Measurements from ENCODE around the gene GMDS. TPM values are rescaled to one million over a fixed set of nuclear protein-coding genes. Genes with fewer than 3 reads are reported as not detected.

The GMDS gene
- polyA plus RNA-seq, 1 donor, result 60.1 TPM

DNA sequence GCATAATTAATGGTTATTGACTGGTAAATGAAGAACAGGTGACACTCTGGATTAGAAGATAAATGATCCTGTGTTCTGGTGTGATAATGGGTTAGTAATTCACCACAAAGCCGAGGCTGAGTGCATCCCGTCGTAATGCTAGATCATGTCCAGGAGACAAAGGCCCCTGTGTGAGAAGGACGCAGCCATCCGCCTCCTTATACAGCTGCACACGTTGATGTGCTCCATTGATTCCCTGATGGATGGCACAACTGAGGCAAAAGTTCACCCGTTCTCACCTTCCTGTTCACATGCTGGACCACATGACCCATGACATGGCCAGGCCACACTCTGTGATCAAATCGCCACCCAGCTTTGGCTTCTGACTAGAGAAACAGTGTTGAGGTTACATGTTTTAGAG lies 499.6 kb downstream of the GMDS start:
- DNase-seq, result peak; percentile 70

DNA sequence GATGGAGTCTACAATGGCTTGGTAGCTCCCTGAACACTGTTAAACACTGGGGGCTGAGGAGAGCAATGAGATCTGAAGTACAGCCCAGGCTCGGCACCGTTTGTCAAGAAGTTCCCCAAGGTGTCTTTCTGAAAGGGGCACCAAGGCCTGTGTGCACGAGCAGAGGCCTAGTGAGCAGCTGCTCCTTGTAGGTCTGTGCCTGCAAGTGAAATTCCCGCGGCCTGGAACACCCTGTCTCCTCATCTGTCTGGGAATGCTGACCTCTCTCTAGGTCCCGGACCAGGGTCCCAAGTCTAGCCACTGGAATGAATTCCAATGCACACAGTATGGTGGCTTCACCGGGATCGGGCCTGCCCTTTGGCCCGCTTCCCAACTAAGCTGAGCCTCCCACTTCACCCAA lies 500.9 kb downstream of the GMDS start:
- DNase-seq, result no peak

GRCh38 chr6:1739680-1740079 lies 505.7 kb downstream of the GMDS start:
- no peak for DNase-seq

GRCh38 chr6:1739220-1739619 lies 506.2 kb downstream of the GMDS start:
- no peak for DNase-seq

DNA sequence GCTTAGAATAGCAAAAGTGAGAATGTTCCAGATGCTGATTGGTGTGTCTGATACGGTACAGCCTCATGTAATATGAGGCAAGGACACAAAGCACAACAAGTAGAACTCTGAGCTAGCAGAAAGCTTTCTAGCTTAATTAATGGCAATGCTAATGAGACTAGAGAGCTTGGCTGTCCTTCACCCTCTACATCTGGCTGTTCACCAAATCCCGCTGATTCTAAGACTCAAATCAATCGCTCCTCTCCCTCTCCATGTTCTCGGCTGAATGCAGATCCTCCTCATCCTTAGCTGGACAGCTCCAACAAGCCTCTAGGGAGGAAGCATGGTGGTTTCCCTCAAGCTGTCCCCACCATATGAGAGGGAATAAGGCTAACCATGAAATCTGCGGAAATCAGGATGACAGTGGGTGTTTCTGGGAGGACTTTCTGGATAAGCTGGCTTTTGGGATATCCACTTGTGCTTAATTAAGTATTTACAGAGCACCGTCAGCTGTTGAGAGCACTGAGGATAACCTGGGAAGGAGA lies 506.8 kb downstream of the GMDS start:
- no peak for DNase-seq

- DNase-seq, result no peak
Measured at GRCh38 chr6:1737463-1738311, 507.7 kb downstream of the GMDS start.

DNA sequence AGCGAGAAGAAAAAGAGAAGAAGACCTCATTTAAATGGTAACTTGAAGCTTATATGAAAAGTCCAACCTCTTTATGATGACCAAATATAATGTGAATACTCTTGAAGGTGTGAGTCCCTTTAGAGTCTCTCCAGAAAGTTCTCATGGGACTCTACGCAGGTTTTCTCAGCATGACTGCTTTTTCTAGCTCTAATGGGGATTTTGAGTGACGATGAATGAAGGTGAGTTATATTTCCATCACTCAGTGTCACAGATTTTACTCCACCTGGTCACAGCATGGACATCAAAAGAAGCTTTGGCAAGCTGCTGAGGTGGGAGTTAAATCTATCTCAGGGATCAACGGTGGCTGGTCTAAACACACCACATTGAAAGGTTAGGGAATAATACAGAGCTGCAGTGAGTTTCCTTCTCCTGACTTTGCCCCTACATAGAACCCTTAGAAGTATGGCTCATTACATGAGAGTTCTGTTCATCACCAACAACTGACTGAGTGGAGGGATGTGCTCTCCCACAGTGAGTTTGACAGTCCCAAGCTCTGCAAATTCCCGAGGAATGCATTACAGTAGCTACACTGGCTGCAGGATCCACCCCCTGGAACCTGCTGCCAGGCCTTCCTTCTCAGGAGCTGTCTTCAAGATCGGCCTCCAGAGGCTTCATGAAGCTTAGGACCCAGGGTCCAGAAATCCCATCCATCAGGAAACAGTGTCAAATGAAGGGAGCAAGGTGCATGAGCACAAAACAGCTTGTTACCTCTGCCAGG lies 508.9 kb downstream of the GMDS start:
- no peak for DNase-seq

GRCh38 chr6:1735239-1735803 lies 510.1 kb downstream of the GMDS start:
- DNase-seq, result no peak

DNA sequence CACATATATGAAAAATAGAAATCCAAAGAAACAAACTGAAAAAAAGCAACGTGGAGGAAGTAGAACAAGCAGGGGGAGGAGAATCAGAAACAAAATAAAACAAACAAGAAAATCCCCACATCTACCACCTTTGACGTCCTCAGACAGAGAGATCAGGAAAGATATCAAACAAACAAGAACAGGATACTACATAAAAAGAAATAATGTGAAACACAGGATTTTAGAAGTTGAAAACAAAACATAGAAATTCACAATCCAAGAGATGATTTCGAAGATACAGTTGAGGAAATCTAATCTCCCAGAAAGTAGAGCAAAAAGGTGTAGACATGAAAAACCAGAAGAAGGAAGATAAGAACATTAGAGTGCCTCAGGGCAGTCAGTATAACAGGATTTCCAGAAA lies 514.5 kb downstream of the GMDS start:
- no peak for DNase-seq

DNA sequence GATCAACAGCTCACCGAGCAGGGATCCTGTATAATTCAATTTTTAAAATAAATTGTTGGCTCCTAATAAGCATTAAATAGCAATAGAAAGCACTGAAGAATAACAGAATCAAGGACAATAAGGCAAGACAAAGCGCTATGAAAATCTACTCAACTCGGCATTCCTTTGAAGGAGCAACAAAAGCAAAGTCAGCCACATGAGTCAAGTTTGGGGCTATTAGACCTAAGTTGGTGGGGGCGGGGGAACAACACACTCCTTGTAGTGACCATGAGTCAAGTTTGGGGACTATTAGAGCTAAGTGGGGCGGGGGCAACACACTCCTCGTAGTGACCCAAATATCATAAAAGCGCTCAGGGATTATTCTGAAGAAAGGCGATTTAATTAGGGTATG lies 515.7 kb downstream of the GMDS start:
- DNase-seq, result no peak

DNA sequence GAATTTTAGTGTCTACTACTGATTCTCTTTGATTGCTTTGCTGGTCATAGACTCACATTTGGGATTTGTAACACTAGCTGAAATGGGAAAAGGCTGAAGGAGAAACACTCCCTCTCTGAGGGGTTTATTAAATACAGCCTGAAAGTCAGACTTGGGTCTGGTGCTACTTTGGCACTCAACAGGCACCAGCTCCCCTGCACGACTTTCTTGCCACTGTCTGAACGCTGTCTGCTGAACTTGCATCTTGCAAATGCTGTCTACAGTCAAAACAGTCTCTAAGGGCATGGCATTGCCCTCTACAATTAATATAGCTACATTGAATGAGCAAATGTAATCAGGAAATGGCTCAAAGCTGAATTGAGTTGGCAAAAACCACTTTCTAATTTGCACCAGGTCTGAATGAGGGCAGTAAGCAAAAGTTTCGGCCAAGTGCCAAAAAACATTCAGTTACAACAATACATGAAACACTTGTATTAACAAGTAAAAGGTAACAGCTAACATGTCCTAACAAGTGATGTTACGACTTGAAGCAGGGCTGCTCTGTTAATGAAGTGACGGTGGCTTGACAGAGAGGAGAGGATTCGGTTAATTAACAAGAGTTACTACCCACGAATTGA lies 516.2 kb downstream of the GMDS start:
- no peak for DNase-seq

DNA sequence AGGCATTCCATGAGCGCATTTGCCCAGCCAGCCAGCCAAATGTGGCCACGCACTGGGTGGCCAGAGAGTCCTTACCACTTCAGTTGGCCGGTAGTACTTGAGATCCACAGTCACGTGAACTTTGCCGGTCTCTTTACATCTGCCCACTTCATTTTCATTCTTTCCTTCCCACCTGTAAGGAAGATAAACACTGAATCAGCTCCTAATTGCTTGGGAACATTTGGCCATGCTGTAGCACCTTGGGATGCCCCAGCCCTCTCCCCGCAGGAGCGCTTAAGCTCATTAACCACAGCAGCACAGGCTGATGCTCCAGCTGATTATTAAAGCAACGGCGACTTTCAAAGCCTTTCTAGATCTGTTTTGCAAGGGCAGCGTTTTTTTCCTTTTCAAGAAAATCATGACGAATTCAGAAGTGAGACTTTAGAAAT lies 519.0 kb downstream of the GMDS start:
- no peak for DNase-seq

- no peak for DNase-seq
Measured at GRCh38 chr6:1724616-1725015, 520.8 kb downstream of the GMDS start.

DNA sequence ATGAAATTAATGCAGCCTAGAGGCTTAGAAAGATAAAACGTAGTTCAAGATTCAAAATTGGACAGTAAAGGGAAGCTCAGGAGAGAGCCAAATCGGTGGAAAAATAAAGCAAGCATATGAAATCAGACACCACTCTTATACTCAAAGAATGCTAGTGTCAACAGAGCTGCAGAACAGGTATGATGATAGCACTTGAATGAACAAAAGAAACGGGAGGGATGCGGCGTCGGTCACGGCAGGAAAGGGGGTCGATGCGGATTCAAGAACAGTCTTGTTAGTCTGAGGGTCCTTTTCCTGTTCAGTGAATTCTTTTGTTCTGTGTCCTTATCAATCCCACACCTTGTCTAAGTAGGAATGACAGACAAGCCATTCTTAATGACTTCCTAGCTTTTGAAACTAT lies 521.3 kb downstream of the GMDS start:
- DNase-seq, result no peak

DNA sequence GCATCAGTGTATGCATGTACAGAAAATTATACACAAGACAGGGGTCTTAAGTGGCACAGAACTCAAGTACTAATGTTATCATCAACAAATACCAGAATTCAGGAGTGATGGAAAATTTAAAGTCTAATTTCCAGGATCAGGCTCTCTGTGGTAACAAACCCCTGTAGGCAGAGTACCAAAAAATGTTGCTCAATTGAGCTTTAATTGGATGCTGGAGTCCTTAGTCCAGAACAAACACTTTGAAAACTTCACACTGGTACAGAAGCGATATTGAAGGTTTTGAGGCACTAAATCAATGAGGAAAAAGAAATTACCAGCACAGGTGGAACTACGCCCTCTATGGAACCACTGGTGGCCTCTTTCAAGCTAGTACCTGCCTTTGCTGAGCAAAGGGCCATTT lies 522.6 kb downstream of the GMDS start:
- no peak for DNase-seq

DNA sequence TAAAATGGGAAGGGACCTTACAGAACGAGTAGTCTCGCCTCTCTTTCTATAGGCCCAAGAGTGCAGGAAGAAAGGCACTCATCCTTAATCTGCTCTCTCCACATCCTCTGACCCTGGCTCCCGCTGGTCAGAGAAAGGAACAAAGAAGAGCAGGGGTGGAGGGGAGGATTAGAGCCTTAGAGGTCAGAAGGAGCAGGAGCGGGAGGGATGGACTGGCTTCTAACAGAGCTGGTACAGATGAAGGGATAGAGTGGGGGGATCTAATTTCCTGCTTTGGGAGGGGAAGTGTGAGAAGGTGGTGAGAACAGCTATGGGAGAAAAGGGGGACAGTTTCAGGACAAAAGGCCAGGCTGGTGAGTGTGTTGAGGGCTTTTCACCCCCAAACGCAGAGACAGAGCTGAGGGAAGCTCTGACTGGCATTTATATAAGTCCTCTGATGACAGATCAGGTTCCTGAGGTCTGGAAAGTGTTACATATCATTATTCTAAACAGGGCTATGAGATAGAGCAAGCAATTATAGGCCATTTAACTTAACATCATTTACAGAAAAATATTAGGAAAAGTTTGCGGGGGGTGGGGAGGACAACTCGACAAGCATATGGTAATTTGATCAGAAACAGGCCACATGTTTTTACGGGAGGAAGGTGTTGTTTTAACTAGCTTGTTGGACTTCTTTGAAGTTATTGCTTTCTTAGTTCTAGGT lies 524.6 kb downstream of the GMDS start:
- no peak for DNase-seq

- no peak for DNase-seq
Measured at GRCh38 chr6:1719922-1720321, 525.5 kb downstream of the GMDS start.

DNA sequence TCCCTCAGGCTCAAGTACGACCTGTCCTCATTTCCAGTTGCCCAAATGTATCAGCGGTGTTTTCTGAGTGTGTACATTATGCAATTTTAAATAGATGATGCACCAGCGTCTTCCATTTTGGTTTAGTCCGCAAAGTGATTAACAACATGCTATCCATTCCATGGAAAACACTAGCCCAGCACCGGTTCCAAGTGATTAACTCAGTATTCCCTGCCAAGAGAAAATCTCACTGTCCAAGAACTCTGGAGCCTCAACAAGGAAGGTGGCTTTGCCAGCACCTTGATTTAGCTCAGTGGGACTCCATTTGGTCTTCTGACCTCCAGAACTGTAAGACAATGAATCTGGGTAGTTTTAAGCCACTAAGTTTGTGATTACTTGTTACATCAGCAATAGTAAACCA lies 528.5 kb downstream of the GMDS start:
- no peak for DNase-seq

DNA sequence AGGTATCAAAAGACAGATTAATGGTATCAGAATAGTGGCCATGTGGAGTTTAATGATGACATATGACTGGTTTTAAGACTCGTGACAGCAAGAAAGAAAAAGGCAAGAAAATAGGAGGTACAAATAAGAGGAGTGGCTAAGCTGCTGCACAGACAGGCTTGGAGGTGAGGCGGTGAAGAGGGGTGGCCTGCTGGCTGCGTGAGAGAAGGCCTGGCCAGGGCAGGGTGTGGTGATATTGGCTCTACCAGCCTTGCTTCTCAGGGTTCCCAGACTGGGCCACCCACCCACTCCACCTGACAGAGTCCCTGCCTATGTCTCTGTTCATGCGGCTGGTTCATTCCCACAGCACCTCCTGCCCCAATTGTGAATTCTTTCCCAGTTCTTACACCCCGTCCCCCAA lies 529.0 kb downstream of the GMDS start:
- no peak for DNase-seq

- DNase-seq, result no peak
Measured at GRCh38 chr6:1715336-1715735, 530.1 kb downstream of the GMDS start.

- no peak for DNase-seq
Measured at GRCh38 chr6:1714654-1715053, 530.8 kb downstream of the GMDS start.

Data from left kidney (tissue), 2 donors.